ENCODE data around the gene NEO1.

The NEO1 gene

DNA sequence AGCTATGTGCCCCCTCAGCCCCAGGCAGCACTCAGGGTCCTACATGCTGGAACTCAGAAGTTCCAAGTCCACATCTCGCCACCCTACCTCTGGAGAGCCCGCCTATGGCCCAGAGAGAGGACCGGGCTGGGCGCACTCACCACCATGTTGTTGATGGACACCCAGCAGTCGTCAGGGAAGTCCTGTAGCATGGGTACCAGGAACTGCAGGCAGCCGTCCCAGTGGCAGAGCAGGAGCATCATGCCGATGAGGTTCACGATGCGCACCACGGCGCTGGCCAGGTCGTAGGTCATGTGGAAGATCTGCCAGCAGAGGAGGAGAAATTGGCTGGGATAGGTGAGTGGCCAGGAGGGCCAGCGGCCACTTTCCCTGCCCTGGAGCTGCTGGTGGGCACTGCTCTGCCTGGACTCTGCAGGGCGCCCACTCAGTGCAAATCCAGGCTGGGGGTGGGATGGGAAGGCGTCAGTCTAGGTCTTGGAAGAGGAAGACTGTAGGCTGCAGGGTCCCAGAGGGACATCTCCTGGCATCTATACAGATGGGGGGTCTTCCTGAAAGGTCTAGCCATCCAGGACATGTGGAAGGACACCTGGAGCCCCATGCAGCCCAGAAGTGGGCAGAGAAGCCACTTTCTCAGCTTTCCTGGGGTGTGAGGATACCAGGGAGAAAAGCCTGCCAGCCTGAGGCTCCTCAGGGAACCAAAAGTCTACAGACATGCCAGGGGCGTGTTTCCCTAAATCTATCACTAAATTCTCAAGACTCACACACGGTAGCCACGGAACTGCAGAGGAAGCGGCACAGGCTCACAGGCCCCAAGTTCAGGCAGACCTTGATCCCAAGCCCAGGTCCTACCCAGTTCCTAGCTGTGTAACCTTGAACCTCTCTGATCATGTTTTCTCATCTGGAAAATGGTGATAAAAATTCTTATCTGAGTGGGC, 280.0 kb downstream of the NEO1 start:
- no peak overlapping the region for H3K27ac Mint-ChIP-seq
- no peaks in the 10 kb centered on the region for H3K9me3 Mint-ChIP-seq
- no peaks in the 10 kb centered on the region for H3K36me3 Mint-ChIP-seq
- no peaks in the 10 kb centered on the region for H3K4me1 Mint-ChIP-seq
- no peak for ATAC-seq
- no peak overlapping the region for H3K4me3 Mint-ChIP-seq
- peaks cover 11% of the 10 kb centered on the region for H3K27me3 Mint-ChIP-seq

DNA sequence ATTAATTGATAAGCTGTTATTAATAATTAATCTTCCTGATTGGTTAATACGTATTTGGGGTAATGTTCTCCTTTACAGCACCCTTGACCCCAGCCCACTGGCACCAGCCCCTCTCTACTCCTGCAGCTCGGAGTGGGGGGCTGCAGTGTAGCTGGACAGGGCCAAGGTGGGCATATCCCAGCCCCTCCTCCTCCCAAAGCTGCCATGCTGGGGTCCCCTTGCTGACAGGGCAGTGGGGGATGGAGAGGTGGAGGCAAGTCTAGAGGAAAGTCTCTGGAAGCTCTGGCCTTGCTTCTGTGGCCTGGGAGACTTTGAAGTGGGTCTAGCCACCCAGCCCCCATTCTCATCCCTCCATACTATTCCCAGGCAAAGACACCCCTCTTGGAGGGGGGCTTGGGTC, 280.7 kb downstream of the NEO1 start:
- H3K27me3 Mint-ChIP-seq = peaks cover 11% of the 10 kb centered on the region
- no peaks in the 10 kb centered on the region for H3K9me3 Mint-ChIP-seq
- H3K4me3 Mint-ChIP-seq = no peak overlapping the region
- H3K36me3 Mint-ChIP-seq = no peaks in the 10 kb centered on the region
- no peak for ATAC-seq
- no peaks in the 10 kb centered on the region for H3K4me1 Mint-ChIP-seq
- no peak overlapping the region for H3K27ac Mint-ChIP-seq

DNA sequence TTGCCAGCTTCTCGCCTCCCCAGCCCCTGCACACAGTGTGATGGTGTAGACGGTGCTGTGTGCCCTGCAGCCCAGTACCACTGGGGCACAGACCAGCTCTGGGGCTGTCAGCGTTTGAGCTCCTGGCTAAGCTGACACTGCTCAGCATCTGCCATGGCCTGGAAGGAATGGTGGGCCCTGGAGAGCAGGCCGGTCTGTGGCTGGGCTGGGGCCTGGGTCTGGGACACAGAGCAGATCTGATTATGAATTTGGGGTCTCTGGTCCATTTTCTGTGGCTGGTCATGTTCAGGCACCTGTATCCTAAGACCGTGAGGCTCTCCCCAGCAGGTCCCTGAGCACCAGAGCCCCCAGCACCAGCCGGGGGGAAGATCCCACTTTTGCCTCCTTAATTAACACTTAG, 281.8 kb downstream of the NEO1 start:
- H3K36me3 Mint-ChIP-seq = no peaks in the 10 kb centered on the region
- no peak overlapping the region for H3K27ac Mint-ChIP-seq
- no peak for ATAC-seq
- no peaks in the 10 kb centered on the region for H3K4me1 Mint-ChIP-seq
- no peak overlapping the region for H3K4me3 Mint-ChIP-seq
- H3K9me3 Mint-ChIP-seq = no peaks in the 10 kb centered on the region
- peaks cover 11% of the 10 kb centered on the region for H3K27me3 Mint-ChIP-seq

DNA sequence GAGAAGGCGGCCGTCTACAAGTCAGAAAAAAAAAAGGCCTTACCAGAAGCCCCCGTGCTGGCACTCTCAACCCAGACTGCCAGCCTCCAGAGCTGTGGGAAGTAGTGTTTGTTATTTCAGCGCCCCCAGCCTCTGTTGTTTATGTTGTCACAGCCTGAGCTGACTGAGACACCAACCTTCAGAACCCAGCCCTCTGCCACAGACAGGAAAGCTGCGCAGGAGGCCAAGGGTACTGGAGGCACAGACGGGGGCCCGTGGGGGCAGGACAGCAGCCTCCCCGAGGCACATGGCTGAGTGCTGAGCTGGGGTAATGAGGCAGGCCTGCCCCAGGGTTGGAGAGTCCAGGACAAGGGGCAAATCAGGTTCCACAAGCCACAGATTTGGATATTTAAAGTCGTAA, 282.8 kb downstream of the NEO1 start:
- Mint-ChIP-seq H3K4me1 (no peaks in the 10 kb centered on the region), H3K27ac (no peak overlapping the region), H3K4me3 (no peak overlapping the region), H3K36me3 (no peaks in the 10 kb centered on the region), H3K9me3 (no peaks in the 10 kb centered on the region), H3K27me3 (peaks cover 11% of the 10 kb centered on the region)
- ATAC-seq = no peak

DNA sequence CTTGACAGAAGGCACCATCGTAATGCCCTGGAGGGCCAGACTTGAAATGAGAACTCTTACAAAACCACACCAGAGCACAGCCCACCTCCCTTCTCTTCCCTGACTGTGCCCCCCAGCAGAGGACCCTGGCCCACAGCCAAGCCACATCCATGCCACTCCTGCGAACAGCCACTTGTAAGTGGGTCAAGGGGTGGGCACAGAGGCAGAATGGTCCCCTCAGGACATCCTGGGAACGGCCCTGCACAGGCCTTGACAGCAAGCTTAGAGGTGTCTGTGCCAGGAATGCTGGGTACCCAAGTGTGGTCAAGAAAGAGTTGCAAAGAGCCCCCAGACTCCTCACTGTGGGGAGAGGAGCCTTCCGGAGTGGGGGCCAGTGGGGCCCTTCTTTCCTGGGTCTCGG, 283.2 kb downstream of the NEO1 start:
- Mint-ChIP-seq H3K27me3 (peaks cover 11% of the 10 kb centered on the region), H3K27ac (no peak overlapping the region), H3K4me3 (no peak overlapping the region), H3K4me1 (no peaks in the 10 kb centered on the region), H3K36me3 (no peaks in the 10 kb centered on the region), H3K9me3 (no peaks in the 10 kb centered on the region)
- ATAC-seq = no peak

- Mint-ChIP-seq H3K36me3 (no peaks in the 10 kb centered on the region), H3K4me1 (no peaks in the 10 kb centered on the region), H3K27me3 (peaks cover 11% of the 10 kb centered on the region), H3K27ac (no peak overlapping the region), H3K4me3 (no peak overlapping the region), H3K9me3 (no peaks in the 10 kb centered on the region)
- no peak for ATAC-seq
Observed at GRCh38 chr15:73336756-73337155, 284.5 kb downstream of the NEO1 start.

- Mint-ChIP-seq H3K27me3 (peaks cover 11% of the 10 kb centered on the region), H3K4me1 (no peaks in the 10 kb centered on the region), H3K9me3 (no peaks in the 10 kb centered on the region), H3K27ac (no peak overlapping the region), H3K4me3 (no peak overlapping the region), H3K36me3 (no peaks in the 10 kb centered on the region)
- no peak for ATAC-seq
Observed at GRCh38 chr15:73337187-73337586, 284.9 kb downstream of the NEO1 start.

DNA sequence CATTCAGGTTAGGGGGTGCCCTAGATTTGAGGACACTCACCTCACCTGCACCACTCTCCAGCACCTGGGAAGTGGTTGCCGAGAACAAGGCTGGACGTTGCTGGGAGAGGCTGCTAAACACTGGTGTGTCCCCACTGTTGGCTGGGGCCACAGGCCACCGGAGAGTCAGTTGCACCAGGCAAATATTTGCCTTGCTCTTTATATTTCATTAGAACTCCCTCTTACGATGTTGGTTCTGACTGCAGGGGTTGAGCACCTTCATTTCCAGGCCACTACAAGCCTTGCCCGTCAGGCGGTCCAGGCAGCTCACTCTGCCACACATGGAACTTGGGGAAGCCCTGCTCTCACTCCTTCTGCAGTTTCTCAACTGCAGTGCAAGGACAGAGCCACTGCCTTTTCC, 285.8 kb downstream of the NEO1 start:
- no peak for ATAC-seq
- Mint-ChIP-seq H3K27me3 (peaks cover 11% of the 10 kb centered on the region), H3K4me3 (no peak overlapping the region), H3K9me3 (peaks cover 5% of the 10 kb centered on the region), H3K27ac (no peak overlapping the region), H3K36me3 (no peaks in the 10 kb centered on the region), H3K4me1 (no peaks in the 10 kb centered on the region)

GRCh38 chr15:73338606-73339374, 286.5 kb downstream of the NEO1 start:
- no peak overlapping the region for H3K4me3 Mint-ChIP-seq

GRCh38 chr15:73340502-73341192, 288.4 kb downstream of the NEO1 start:
- Mint-ChIP-seq H3K4me1 (no peaks in the 10 kb centered on the region), H3K36me3 (no peaks in the 10 kb centered on the region)

More at GRCh38 chr15:73338606-73339374, 286.5 kb downstream of the NEO1 start:
- no peak for ATAC-seq
- no peak overlapping the region for H3K27ac Mint-ChIP-seq
- H3K4me1 Mint-ChIP-seq = no peaks in the 10 kb centered on the region
- peaks cover 10% of the 10 kb centered on the region for H3K9me3 Mint-ChIP-seq
- peaks cover 11% of the 10 kb centered on the region for H3K27me3 Mint-ChIP-seq
- H3K36me3 Mint-ChIP-seq = no peaks in the 10 kb centered on the region

DNA sequence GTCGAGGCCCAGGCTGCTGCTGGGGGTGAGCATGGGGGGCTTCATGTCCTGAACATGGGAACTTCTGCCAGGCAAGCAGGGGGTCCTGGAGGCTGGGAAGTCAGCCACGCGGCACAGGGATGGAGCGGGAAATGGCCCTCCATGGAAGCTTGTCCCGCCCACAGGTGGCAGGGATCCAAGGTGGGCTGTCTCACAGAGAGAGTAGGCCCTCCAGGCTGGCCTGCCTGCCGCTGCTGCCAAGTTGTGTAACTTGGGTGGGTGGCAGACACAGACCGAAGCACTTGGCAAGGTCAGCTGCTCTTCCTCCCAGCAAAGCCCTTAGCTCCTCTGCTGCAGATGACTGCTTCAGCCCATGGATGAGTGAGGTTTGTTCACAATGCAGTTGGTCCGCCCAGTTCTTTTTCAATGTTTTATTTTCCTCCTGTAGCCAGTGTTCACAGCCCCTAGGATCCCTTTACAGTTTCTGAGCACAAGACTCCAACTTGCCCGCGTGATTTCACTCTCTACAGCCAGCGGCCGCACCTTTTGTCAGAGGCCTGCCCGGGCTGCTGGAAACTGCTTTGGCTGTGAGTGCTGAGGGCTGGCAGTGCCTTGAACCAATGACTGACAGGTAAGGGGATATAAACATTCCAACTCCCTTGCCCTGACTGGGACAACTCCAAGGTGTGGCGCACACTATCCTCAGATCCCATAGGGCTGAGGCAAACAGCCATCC, 289.8 kb downstream of the NEO1 start:
- H3K4me1 Mint-ChIP-seq = no peaks in the 10 kb centered on the region
- ATAC-seq = no peak
- no peaks in the 10 kb centered on the region for H3K36me3 Mint-ChIP-seq
- peaks cover 10% of the 10 kb centered on the region for H3K9me3 Mint-ChIP-seq
- H3K4me3 Mint-ChIP-seq = no peak overlapping the region
- peaks cover 2% of the 10 kb centered on the region for H3K27me3 Mint-ChIP-seq
- no peak overlapping the region for H3K27ac Mint-ChIP-seq

More at GRCh38 chr15:73340502-73341192, 288.4 kb downstream of the NEO1 start:
- ATAC-seq = no peak
- H3K4me3 Mint-ChIP-seq = no peak overlapping the region
- no peak overlapping the region for H3K27ac Mint-ChIP-seq
- peaks cover 10% of the 10 kb centered on the region for H3K9me3 Mint-ChIP-seq
- peaks cover 11% of the 10 kb centered on the region for H3K27me3 Mint-ChIP-seq

GRCh38 chr15:73344056-73344455, 291.8 kb downstream of the NEO1 start:
- no peak for ATAC-seq
- Mint-ChIP-seq H3K4me3 (no peak overlapping the region), H3K36me3 (no peaks in the 10 kb centered on the region), H3K4me1 (no peaks in the 10 kb centered on the region), H3K27me3 (no peaks in the 10 kb centered on the region), H3K9me3 (peaks cover 10% of the 10 kb centered on the region), H3K27ac (no peak overlapping the region)

- ATAC-seq = no peak
- Mint-ChIP-seq H3K36me3 (no peaks in the 10 kb centered on the region), H3K4me1 (no peaks in the 10 kb centered on the region), H3K27me3 (no peaks in the 10 kb centered on the region), H3K4me3 (no peak overlapping the region), H3K27ac (no peak overlapping the region), H3K9me3 (peaks cover 10% of the 10 kb centered on the region)
Observed at GRCh38 chr15:73345658-73346057, 293.4 kb downstream of the NEO1 start.

DNA sequence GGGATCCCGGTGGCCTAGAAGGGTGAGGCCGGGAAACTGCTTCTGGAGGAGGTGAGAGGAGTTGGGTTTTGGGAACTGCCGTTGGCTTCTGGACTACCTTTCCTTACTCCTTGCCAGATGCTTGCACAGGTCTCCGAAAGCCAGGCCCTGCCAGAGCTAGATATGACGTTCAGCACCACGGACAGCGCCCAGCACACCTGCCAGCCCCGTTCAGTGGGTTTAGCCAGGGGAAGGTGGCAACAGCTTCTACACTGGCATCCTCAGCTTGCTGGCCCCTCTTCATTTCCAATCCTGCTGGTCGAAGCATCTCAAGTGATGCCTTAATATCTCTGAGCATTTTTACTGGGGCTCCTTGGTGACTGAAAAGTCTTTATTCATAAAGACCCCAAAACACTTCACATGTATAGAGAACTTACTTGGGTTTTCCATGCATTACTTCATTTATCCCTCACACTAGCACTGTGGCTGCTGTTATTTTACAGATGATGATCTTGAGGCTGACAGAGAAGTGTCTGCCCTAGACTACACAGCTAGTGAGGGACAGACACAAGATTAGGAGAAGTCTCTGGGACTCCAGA, 294.6 kb downstream of the NEO1 start:
- Mint-ChIP-seq H3K27ac (no peak overlapping the region), H3K9me3 (peaks cover 10% of the 10 kb centered on the region), H3K4me1 (no peaks in the 10 kb centered on the region), H3K36me3 (no peaks in the 10 kb centered on the region), H3K27me3 (no peaks in the 10 kb centered on the region), H3K4me3 (no peak overlapping the region)
- no peak for ATAC-seq
